ENCODE measurements around the gene PRKCE.

DNA sequence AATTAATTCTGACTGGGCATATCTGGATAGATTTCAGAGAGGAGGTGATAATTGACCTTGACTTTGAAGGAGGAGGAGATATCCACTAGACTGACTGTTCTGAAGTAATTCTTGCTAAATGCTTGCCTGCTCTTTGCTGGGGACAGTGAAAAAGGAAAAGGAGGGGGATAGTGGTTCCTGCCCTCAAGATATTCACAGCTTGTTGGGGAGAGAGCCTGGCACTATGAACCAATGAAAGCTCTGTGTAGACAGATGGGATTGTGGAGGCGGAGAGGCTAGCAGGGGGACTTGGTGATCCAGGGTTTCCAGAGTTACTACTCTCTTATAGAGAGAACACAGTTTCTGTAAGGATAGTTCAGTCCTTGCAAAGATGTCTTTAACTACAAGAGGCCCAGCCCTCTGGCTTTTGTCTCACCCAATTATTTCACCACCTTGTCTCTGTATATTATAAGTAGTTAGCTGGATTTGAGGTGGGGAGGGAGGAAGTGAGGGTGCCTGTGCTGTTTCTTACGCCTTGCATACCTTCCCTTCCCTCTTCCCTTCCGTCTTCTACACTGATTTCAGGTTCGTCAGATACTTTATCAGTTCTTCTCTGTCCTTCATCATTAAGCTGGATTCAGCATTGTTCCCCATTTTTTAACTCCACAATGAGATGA lies 190.4 kb downstream of the PRKCE start:
- TF ChIP-seq, protein P1, sequence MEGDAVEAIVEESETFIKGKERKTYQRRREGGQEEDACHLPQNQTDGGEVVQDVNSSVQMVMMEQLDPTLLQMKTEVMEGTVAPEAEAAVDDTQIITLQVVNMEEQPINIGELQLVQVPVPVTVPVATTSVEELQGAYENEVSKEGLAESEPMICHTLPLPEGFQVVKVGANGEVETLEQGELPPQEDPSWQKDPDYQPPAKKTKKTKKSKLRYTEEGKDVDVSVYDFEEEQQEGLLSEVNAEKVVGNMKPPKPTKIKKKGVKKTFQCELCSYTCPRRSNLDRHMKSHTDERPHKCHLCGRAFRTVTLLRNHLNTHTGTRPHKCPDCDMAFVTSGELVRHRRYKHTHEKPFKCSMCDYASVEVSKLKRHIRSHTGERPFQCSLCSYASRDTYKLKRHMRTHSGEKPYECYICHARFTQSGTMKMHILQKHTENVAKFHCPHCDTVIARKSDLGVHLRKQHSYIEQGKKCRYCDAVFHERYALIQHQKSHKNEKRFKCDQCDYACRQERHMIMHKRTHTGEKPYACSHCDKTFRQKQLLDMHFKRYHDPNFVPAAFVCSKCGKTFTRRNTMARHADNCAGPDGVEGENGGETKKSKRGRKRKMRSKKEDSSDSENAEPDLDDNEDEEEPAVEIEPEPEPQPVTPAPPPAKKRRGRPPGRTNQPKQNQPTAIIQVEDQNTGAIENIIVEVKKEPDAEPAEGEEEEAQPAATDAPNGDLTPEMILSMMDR (conservative IDR thresholded peaks at IDR 0.05) = no peak
- TF ChIP-seq EZH2 (IDR thresholded peaks at IDR 0.05; ENCODE audit: low read depth) = no peak
